CD4-positive, CD25-positive, alpha-beta regulatory T cell (primary cell): ENCODE results near the gene YARS1. TPM values are rescaled to one million over a fixed set of nuclear protein-coding genes. Genes with fewer than 3 reads are reported as not detected.

Experiments
- ATAC-seq, 2 donors: fragments of 150-1000 bp; cut with Tn5 transposase; one replicate each; pipeline ENCODE4 v1.10.0; 2021; ENCODE audit warnings: low read depth in 2 of 2, moderate number of reproducible peaks in 2 of 2, moderate library complexity in 1 of 2
- DNase-seq, 3 donors: peaks; one replicate each; pipeline versions ENCODE4 v3.0.0 to v3.0.0-alpha.2; 2012 to 2022; ENCODE audit warnings: mixed read lengths in 1 of 3
- H3K27ac ChIP-seq: one replicate; pipeline ENCODE4 v1.7.0; 2013; ENCODE audit warnings: mild to moderate bottlenecking, low read length; ENCODE audit not compliant: insufficient read depth, poor library complexity, severe bottlenecking
- H3K27me3 ChIP-seq: one replicate; pipeline ENCODE4 v1.7.0; 2013; ENCODE audit warnings: low read length; ENCODE audit not compliant: control insufficient read depth, insufficient read depth
- H3K36me3 ChIP-seq: one replicate; pipeline ENCODE4 v1.7.0; 2013; ENCODE audit warnings: mild to moderate bottlenecking, low read length, moderate library complexity; ENCODE audit not compliant: control insufficient read depth, insufficient read depth
- H3K4me1 ChIP-seq: 2 replicates; pipeline ENCODE4 v1.7.0; 2013; ENCODE audit warnings: mild to moderate bottlenecking, low read length; ENCODE audit not compliant: insufficient read depth, control insufficient read depth, poor library complexity, severe bottlenecking
- H3K4me3 ChIP-seq: one replicate; pipeline ENCODE4 v1.7.0; 2013; ENCODE audit warnings: low read depth, mild to moderate bottlenecking, low read length, moderate library complexity
- H3K9me3 ChIP-seq, 2 experiments: 1 replicate in 1 of 2; 2 replicates in 1 of 2; pipeline ENCODE4 v1.7.0; 2013; ENCODE audit warnings: low read length in 2 of 2, mild to moderate bottlenecking in 1 of 2, moderate library complexity in 1 of 2; ENCODE audit not compliant: control insufficient read depth in 2 of 2
- H3K27ac Mint-ChIP-seq, 3 donors: one replicate each; pipeline ENCODE4 v1.8.0; 2020 to 2022; ENCODE audit warnings: mild to moderate bottlenecking in 3 of 3, mixed read lengths in 3 of 3, moderate library complexity in 2 of 3
- H3K27me3 Mint-ChIP-seq: one replicate; pipeline ENCODE4 v1.8.0; 2022; ENCODE audit warnings: mild to moderate bottlenecking, mixed read lengths
- H3K36me3 Mint-ChIP-seq: one replicate; pipeline ENCODE4 v1.8.0; 2020; ENCODE audit warnings: mixed read lengths
- H3K4me1 Mint-ChIP-seq, 4 donors: one replicate each; pipeline ENCODE4 v1.8.0; 2020 to 2022; ENCODE audit warnings: mixed read lengths in 4 of 4, mild to moderate bottlenecking in 1 of 4
- H3K4me3 Mint-ChIP-seq, 4 donors: one replicate each; pipeline ENCODE4 v1.8.0; 2020 to 2022; ENCODE audit warnings: mild to moderate bottlenecking in 4 of 4, mixed read lengths in 4 of 4, moderate library complexity in 3 of 4
- H3K9me3 Mint-ChIP-seq, 7 donors: one replicate each; pipeline ENCODE4 v1.8.0; 2020 to 2022; ENCODE audit warnings: mixed read lengths in 7 of 7, mild to moderate bottlenecking in 3 of 7, moderate library complexity in 2 of 7
- polyA plus RNA-seq, 4 donors: library from polyadenylated mRNA; unstranded; fragments of 300-500 nt; fragmentation: Illumina TruSeq; gene quantifications; one replicate each; pipeline ENCODE4 v1.2.3, GENCODE V29; 2021
- total RNA-seq: library from RNA; stranded (reverse); gene quantifications from one replicate; pipeline ENCODE4 v1.2.3, GENCODE V29; 2022

YARS1 gene
- total and polyA plus RNA-seq, 5 donors from 2014 or later = 47.3 to 111 (median 59.7) TPM

GRCh38 chr1:32733582-32734321, 83.4 kb downstream of the YARS1 start:
- no peaks in the 10 kb centered on the region for H3K4me1 ChIP-seq
- H3K4me3 Mint-ChIP-seq = no peak overlapping the region

GRCh38 chr1:32729254-32730046, 87.7 kb downstream of the YARS1 start:
- Mint-ChIP-seq H3K4me1 (peaks cover 0 to 14% (median 5%) of the 10 kb centered on the region in 4 donors), H3K4me3 (no peak overlapping the region), H3K27me3 (peaks cover 11% of the 10 kb centered on the region), H3K9me3 (peaks cover 0 to 1% (median 0%) of the 10 kb centered on the region in 7 donors), H3K27ac (no peak overlapping the region), H3K36me3 (no peaks in the 10 kb centered on the region)
- no peak for ATAC-seq
- no peaks in the 10 kb centered on the region for H3K27me3 ChIP-seq
- no peaks in the 10 kb centered on the region for H3K9me3 ChIP-seq
- no peak overlapping the region for H3K4me3 ChIP-seq
- H3K36me3 ChIP-seq = no peaks in the 10 kb centered on the region
- no peak for DNase-seq
- H3K4me1 ChIP-seq = peaks cover 4% of the 10 kb centered on the region
- no peak overlapping the region for H3K27ac ChIP-seq

More at GRCh38 chr1:32733582-32734321, 83.4 kb downstream of the YARS1 start:
- DNase-seq = no peak
- Mint-ChIP-seq H3K9me3 (peaks cover 0 to 1% (median 0%) of the 10 kb centered on the region in 7 donors), H3K27me3 (peaks cover 27% of the 10 kb centered on the region), H3K27ac (no peak overlapping the region), H3K36me3 (no peaks in the 10 kb centered on the region), H3K4me1 (peaks cover 0 to 6% (median 4%) of the 10 kb centered on the region in 4 donors)
- no peak overlapping the region for H3K27ac ChIP-seq
- H3K9me3 ChIP-seq = no peaks in the 10 kb centered on the region
- no peaks in the 10 kb centered on the region for H3K27me3 ChIP-seq
- ATAC-seq = no peak
- no peak overlapping the region for H3K4me3 ChIP-seq
- H3K36me3 ChIP-seq = no peaks in the 10 kb centered on the region

GRCh38 chr1:32728413-32729077, 88.6 kb downstream of the YARS1 start:
- H3K27me3 ChIP-seq = no peaks in the 10 kb centered on the region
- no peak overlapping the region for H3K27ac Mint-ChIP-seq
- no peak for DNase-seq
- H3K9me3 ChIP-seq = no peaks in the 10 kb centered on the region
- H3K4me3 ChIP-seq = no peak overlapping the region
- peaks cover 0 to 14% (median 5%) of the 10 kb centered on the region in 4 donors for H3K4me1 Mint-ChIP-seq
- H3K9me3 Mint-ChIP-seq = peaks cover 0 to 1% (median 0%) of the 10 kb centered on the region in 7 donors
- no peaks in the 10 kb centered on the region for H3K36me3 Mint-ChIP-seq
- H3K27ac ChIP-seq = no peak overlapping the region
- ATAC-seq = no peak
- H3K36me3 ChIP-seq = no peaks in the 10 kb centered on the region
- peaks cover 4% of the 10 kb centered on the region for H3K4me1 ChIP-seq
- H3K27me3 Mint-ChIP-seq = peaks cover 15% of the 10 kb centered on the region
- no peak overlapping the region for H3K4me3 Mint-ChIP-seq

GRCh38 chr1:32727876-32728275, 89.3 kb downstream of the YARS1 start:
- H3K36me3 ChIP-seq = no peaks in the 10 kb centered on the region
- no peak overlapping the region for H3K27ac Mint-ChIP-seq
- H3K36me3 Mint-ChIP-seq = no peaks in the 10 kb centered on the region
- peaks cover 14% of the 10 kb centered on the region for H3K27me3 Mint-ChIP-seq
- ATAC-seq (no peak), DNase-seq (no peak)
- no peak overlapping the region for H3K4me3 Mint-ChIP-seq
- H3K4me3 ChIP-seq = no peak overlapping the region
- H3K27me3 ChIP-seq = no peaks in the 10 kb centered on the region
- H3K4me1 Mint-ChIP-seq = peaks cover 0 to 14% (median 5%) of the 10 kb centered on the region in 4 donors
- peaks cover 4% of the 10 kb centered on the region for H3K4me1 ChIP-seq
- H3K9me3 ChIP-seq = no peaks in the 10 kb centered on the region
- H3K27ac ChIP-seq = no peak overlapping the region
- peaks cover 0 to 1% (median 0%) of the 10 kb centered on the region in 7 donors for H3K9me3 Mint-ChIP-seq

- no peak overlapping the region for H3K4me3 Mint-ChIP-seq
- H3K4me1 Mint-ChIP-seq = peaks cover 0 to 9% (median 1%) of the 10 kb centered on the region in 4 donors
- Histone ChIP-seq H3K36me3 (no peaks in the 10 kb centered on the region), H3K27me3 (no peaks in the 10 kb centered on the region), H3K4me1 (peaks cover 4% of the 10 kb centered on the region), H3K27ac (no peak overlapping the region), H3K9me3 (no peaks in the 10 kb centered on the region), H3K4me3 (no peak overlapping the region)
- peaks cover 14% of the 10 kb centered on the region for H3K27me3 Mint-ChIP-seq
- H3K27ac Mint-ChIP-seq = no peak overlapping the region
- no peaks in the 10 kb centered on the region for H3K36me3 Mint-ChIP-seq
- DNase-seq = no peak
- peaks cover 0 to 1% (median 0%) of the 10 kb centered on the region in 7 donors for H3K9me3 Mint-ChIP-seq
- no peak for ATAC-seq
Observed at GRCh38 chr1:32725615-32725982, 91.6 kb downstream of the YARS1 start.

Other genes with a start within 250 kb of the YARS1 start
- gene ZBTB8OS, start 166.8 kb downstream of the YARS1 start, total RNA-seq = 40.8 TPM
- 100 to 1,000 TPM in 1 of 4 donors, 10 to 100 TPM in 3; 72.9 to 117 (median 89.0) TPM for gene ZBTB8OS, start 166.8 kb downstream of the YARS1 start, polyA plus RNA-seq
- gene RBBP4, start 166.2 kb downstream of the YARS1 start, total RNA-seq = 139 TPM
- gene RBBP4, start 166.2 kb downstream of the YARS1 start, polyA plus RNA-seq = 100 to 1,000 TPM; 256 to 312 (median 288) TPM
- not detected for gene SYNC, start 114.6 kb downstream of the YARS1 start, total RNA-seq
- not detected for gene SYNC, start 114.6 kb downstream of the YARS1 start, polyA plus RNA-seq
- 55.1 TPM for gene S100PBP, start 295 bp upstream of the YARS1 start, total RNA-seq
- gene S100PBP, start 295 bp upstream of the YARS1 start, polyA plus RNA-seq = 10 to 100 TPM; 11.5 to 12.3 (median 12.3) TPM
- not detected for gene FNDC5, start 53.6 kb upstream of the YARS1 start, total RNA-seq
- not detected for gene FNDC5, start 53.6 kb upstream of the YARS1 start, polyA plus RNA-seq
- not detected for gene HPCA, start 69.1 kb upstream of the YARS1 start, total RNA-seq
- not detected for gene HPCA, start 69.1 kb upstream of the YARS1 start, polyA plus RNA-seq
- not detected for gene TMEM54, start 84.0 kb upstream of the YARS1 start, total RNA-seq
- gene TMEM54, start 84.0 kb upstream of the YARS1 start, polyA plus RNA-seq = not detected
- 44.9 TPM for gene RNF19B, start 147.5 kb upstream of the YARS1 start, total RNA-seq
- gene RNF19B, start 147.5 kb upstream of the YARS1 start, polyA plus RNA-seq = 1 to 10 TPM; 2.0 to 2.6 (median 2.4) TPM
- 55.3 TPM for gene AK2, start 219.5 kb upstream of the YARS1 start, total RNA-seq
- gene AK2, start 219.5 kb upstream of the YARS1 start, polyA plus RNA-seq = 100 to 1,000 TPM; 111 to 122 (median 115) TPM